Hepatocyte (in vitro differentiated cells): ENCODE data around the gene KCNMA1.

Experiments
- EZH2 ChIP-seq: fragments of 200-600 bp; sonication (generic); IDR thresholded peaks from 2 replicates; pipeline ENCODE4 v1.6.1; 2016; ENCODE audit warnings: antibody characterized with exemption, mild to moderate bottlenecking, borderline replicate concordance
- EZH2phosphoT487 ChIP-seq: fragments of 200-600 bp; sonication (generic); IDR thresholded peaks from one replicate; pipeline ENCODE4 v1.6.1; 2018; ENCODE audit warnings: antibody characterized with exemption, mild to moderate bottlenecking, low read depth, moderate library complexity; ENCODE audit not compliant: unreplicated experiment, severe bottlenecking
- TF ChIP-seq, protein P1 (sequence below): fragments of 200-600 bp; sonication (generic); IDR thresholded peaks from 2 replicates; pipeline ENCODE4 v1.5.1; 2016; ENCODE audit warnings: antibody characterized with exemption, mild to moderate bottlenecking; ENCODE audit not compliant: poor library complexity

DNA sequence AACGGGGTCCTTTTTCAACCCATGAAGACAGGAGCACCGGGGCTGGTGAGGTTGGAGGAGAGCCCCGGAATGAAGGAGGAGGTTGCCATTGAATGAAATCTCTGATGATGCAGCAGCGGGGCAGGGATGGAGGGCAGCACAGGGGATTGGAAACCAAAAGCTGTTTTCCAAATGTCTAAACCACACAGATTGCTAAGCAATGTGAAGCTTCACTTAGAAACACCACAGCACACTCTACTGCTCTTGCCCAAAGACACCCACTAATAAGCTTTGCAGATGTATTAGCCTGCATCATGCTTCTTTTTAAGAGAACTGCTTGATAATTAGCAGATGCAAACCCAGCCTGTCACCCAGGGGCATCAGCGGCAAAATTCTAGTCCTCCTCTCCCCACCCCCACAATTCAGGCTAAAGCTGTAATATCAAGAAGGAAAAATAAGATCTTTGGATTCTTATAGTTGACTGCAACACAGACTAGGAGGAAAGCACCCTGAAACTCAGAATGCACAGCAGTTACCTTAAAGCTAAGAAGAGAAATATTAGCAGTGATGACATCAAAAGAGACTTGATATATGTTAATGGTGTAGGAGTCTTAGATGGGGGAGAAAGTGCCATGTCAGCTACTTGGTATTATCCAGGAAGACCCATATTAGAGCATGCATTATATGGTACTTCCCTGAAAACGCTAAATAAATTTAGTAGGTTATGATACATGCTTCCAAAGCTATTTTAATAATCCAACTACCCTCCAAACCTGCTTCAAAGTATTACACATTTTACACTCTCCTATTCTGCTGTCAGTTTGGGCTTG, 666.7 kb downstream of the KCNMA1 start:
- TF ChIP-seq, protein P1, sequence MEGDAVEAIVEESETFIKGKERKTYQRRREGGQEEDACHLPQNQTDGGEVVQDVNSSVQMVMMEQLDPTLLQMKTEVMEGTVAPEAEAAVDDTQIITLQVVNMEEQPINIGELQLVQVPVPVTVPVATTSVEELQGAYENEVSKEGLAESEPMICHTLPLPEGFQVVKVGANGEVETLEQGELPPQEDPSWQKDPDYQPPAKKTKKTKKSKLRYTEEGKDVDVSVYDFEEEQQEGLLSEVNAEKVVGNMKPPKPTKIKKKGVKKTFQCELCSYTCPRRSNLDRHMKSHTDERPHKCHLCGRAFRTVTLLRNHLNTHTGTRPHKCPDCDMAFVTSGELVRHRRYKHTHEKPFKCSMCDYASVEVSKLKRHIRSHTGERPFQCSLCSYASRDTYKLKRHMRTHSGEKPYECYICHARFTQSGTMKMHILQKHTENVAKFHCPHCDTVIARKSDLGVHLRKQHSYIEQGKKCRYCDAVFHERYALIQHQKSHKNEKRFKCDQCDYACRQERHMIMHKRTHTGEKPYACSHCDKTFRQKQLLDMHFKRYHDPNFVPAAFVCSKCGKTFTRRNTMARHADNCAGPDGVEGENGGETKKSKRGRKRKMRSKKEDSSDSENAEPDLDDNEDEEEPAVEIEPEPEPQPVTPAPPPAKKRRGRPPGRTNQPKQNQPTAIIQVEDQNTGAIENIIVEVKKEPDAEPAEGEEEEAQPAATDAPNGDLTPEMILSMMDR: no peak
- TF ChIP-seq EZH2: no peak
- no peak for TF ChIP-seq EZH2phosphoT487
